ENCODE data around the gene MMP13.
"Not testable (repeated sequence)": the region's sequence is repeated elsewhere in the genome, so short reads cannot be mapped to it uniquely, and the experiment has no call there.

Gene MMP13

GRCh38 chr11:102955624-102956023 lies at the start of gene MMP13:
Gene MMP13, minus strand, starts transcription at chr11:102955732. Its CDS starts 27 bp downstream, at chr11:102955705.
- H3K36me3 ChIP-seq (ENCODE audit: control insufficient read depth in 1 of 2, insufficient read depth in 2 of 2, low read length in 2 of 2), result no peaks in the 10 kb centered on the region
- H3K27ac ChIP-seq (ENCODE audit: low read length), result no peak within 1 kb of the TSS
- no peaks in the 10 kb centered on the region for H3K27me3 ChIP-seq (ENCODE audit: low read depth, low read length)
- no peak within 1 kb of the TSS for H3K4me3 ChIP-seq (ENCODE audit: low read depth in 1 of 2, low read length in 2 of 2)
- no peaks in the 10 kb centered on the region for H3K9me3 ChIP-seq (ENCODE audit: control insufficient read depth in 1 of 2, low read length in 2 of 2)
- H3K4me1 ChIP-seq (ENCODE audit: control insufficient read depth in 1 of 2, insufficient read depth in 2 of 2, low read length in 2 of 2), result no peaks in the 10 kb centered on the region

DNA sequence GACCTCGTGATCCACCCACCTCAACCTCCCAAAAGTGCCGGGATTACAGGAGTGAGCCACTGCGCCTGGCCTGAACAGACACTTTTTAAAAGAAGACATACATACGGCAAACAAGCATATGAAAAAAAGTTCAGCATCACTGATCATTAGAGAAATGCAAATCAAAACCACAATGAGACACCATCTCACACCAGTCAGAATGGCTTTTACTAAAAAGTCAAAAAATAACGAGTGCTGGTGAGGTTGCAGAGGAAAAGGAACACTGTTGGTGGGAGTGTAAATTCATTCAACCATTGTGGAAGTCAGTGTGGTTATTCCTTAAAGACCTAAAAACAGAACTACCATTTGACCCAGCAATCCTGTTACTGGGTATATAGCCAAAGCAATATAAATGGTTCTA lies 48.7 kb upstream of the MMP13 start:
- H3K27ac ChIP-seq (ENCODE audit: low read length); H3K4me1 ChIP-seq (ENCODE audit: control insufficient read depth in 1 of 2, insufficient read depth in 2 of 2, low read length in 2 of 2); H3K4me3 ChIP-seq (ENCODE audit: low read depth in 1 of 2, low read length in 2 of 2); H3K9me3 ChIP-seq (ENCODE audit: control insufficient read depth in 1 of 2, low read length in 2 of 2); H3K36me3 ChIP-seq (ENCODE audit: control insufficient read depth in 1 of 2, insufficient read depth in 2 of 2, low read length in 2 of 2); H3K27me3 ChIP-seq (ENCODE audit: low read depth, low read length): not testable (repeated sequence)

GRCh38 chr11:102994105-102994504 lies 38.6 kb upstream of the MMP13 start:
- H3K27me3 ChIP-seq (ENCODE audit: low read depth, low read length), result no peaks in the 10 kb centered on the region
- no peak overlapping the region for H3K27ac ChIP-seq (ENCODE audit: low read length)
- H3K9me3 ChIP-seq (ENCODE audit: control insufficient read depth in 1 of 2, low read length in 2 of 2), result no peaks in the 10 kb centered on the region
- no peaks in the 10 kb centered on the region for H3K36me3 ChIP-seq (ENCODE audit: control insufficient read depth in 1 of 2, insufficient read depth in 2 of 2, low read length in 2 of 2)
- no peak overlapping the region for H3K4me3 ChIP-seq (ENCODE audit: low read depth in 1 of 2, low read length in 2 of 2)
- H3K4me1 ChIP-seq (ENCODE audit: control insufficient read depth in 1 of 2, insufficient read depth in 2 of 2, low read length in 2 of 2), result no peaks in the 10 kb centered on the region

- Histone ChIP-seq H3K27me3 (ENCODE audit: low read depth, low read length) (no peaks in the 10 kb centered on the region), H3K4me3 (ENCODE audit: low read depth in 1 of 2, low read length in 2 of 2) (no peak overlapping the region), H3K27ac (ENCODE audit: low read length) (no peak overlapping the region), H3K4me1 (ENCODE audit: control insufficient read depth in 1 of 2, insufficient read depth in 2 of 2, low read length in 2 of 2) (no peaks in the 10 kb centered on the region), H3K36me3 (ENCODE audit: control insufficient read depth in 1 of 2, insufficient read depth in 2 of 2, low read length in 2 of 2) (no peaks in the 10 kb centered on the region), H3K9me3 (ENCODE audit: control insufficient read depth in 1 of 2, low read length in 2 of 2) (no peaks in the 10 kb centered on the region)
Observed at GRCh38 chr11:102991776-102992175, 36.2 kb upstream of the MMP13 start.

DNA sequence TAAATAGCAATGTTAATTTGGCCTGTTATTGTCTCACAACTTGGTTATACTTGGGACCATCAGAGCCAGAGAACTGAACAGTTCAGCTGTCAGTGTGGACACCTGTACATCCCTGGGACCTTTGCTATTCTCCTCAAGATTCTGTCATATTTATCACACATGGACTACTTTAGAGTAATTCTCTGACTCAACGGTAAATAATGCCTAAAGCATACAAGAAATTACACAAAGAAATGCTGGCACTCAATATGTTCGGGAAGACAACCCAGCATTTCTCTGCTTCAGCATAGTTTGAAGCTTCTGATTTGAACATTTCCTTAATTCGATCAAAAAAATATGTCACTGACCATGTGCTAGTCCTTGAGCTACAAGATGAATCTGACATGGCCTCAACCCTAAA lies 34.6 kb upstream of the MMP13 start:
- Histone ChIP-seq H3K4me1 (ENCODE audit: control insufficient read depth in 1 of 2, insufficient read depth in 2 of 2, low read length in 2 of 2) (no peaks in the 10 kb centered on the region), H3K9me3 (ENCODE audit: control insufficient read depth in 1 of 2, low read length in 2 of 2) (no peaks in the 10 kb centered on the region), H3K36me3 (ENCODE audit: control insufficient read depth in 1 of 2, insufficient read depth in 2 of 2, low read length in 2 of 2) (no peaks in the 10 kb centered on the region), H3K27ac (ENCODE audit: low read length) (no peak overlapping the region), H3K27me3 (ENCODE audit: low read depth, low read length) (no peaks in the 10 kb centered on the region), H3K4me3 (ENCODE audit: low read depth in 1 of 2, low read length in 2 of 2) (no peak overlapping the region)

GRCh38 chr11:102989379-102990047 lies 34.0 kb upstream of the MMP13 start:
- H3K9me3 ChIP-seq (ENCODE audit: control insufficient read depth in 1 of 2, low read length in 2 of 2), result no peaks in the 10 kb centered on the region
- no peaks in the 10 kb centered on the region for H3K27me3 ChIP-seq (ENCODE audit: low read depth, low read length)
- H3K27ac ChIP-seq (ENCODE audit: low read length), result no peak overlapping the region
- H3K4me3 ChIP-seq (ENCODE audit: low read depth in 1 of 2, low read length in 2 of 2), result no peak overlapping the region
- no peaks in the 10 kb centered on the region for H3K36me3 ChIP-seq (ENCODE audit: control insufficient read depth in 1 of 2, insufficient read depth in 2 of 2, low read length in 2 of 2)
- H3K4me1 ChIP-seq (ENCODE audit: control insufficient read depth in 1 of 2, insufficient read depth in 2 of 2, low read length in 2 of 2), result no peaks in the 10 kb centered on the region

DNA sequence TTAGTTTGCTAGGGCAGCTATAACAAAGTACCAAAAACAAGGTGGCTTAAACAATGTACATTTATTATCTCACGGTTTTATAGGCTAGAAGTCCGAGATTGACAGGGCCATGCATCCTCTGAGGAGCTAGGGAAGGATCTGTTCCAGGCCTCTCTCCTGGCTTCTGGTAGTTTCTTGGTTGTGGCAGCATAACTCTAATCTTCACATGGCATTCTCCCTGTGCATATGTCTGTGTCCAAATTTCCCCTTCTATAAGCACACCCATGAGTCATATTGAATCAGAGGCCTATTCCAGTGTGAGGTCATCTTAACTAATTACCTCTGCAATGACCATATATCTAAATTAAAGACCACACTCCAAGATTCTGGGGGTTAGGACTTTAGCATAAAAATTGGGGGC lies 31.3 kb upstream of the MMP13 start:
- H3K9me3 ChIP-seq (ENCODE audit: control insufficient read depth in 1 of 2, low read length in 2 of 2), result no peaks in the 10 kb centered on the region
- no peaks in the 10 kb centered on the region for H3K4me1 ChIP-seq (ENCODE audit: control insufficient read depth in 1 of 2, insufficient read depth in 2 of 2, low read length in 2 of 2)
- no peak overlapping the region for H3K27ac ChIP-seq (ENCODE audit: low read length)
- no peaks in the 10 kb centered on the region for H3K36me3 ChIP-seq (ENCODE audit: control insufficient read depth in 1 of 2, insufficient read depth in 2 of 2, low read length in 2 of 2)
- H3K27me3 ChIP-seq (ENCODE audit: low read depth, low read length), result no peaks in the 10 kb centered on the region
- no peak overlapping the region for H3K4me3 ChIP-seq (ENCODE audit: low read depth in 1 of 2, low read length in 2 of 2)

DNA sequence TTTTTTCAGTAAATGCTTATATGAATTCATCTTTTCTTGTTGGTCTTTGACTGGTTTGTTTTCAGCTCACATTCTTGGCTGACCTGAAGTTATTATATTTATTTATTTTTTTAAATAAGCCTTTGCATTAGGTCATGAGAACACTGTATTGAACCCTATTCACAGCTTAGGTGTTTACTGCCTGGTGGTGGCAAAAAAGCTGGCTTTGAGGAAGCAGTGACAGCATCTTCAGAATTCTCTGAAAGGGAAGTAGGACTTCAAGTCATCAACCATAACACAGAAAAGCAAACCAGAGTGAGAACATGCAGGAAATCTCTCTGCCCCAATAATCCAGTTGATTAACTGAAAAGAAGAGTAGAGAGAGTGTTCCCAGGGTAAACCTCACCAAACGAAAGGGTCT lies 30.3 kb upstream of the MMP13 start:
- no peaks in the 10 kb centered on the region for H3K9me3 ChIP-seq (ENCODE audit: control insufficient read depth in 1 of 2, low read length in 2 of 2)
- no peak overlapping the region for H3K27ac ChIP-seq (ENCODE audit: low read length)
- no peak overlapping the region for H3K4me3 ChIP-seq (ENCODE audit: low read depth in 1 of 2, low read length in 2 of 2)
- no peaks in the 10 kb centered on the region for H3K27me3 ChIP-seq (ENCODE audit: low read depth, low read length)
- no peaks in the 10 kb centered on the region for H3K36me3 ChIP-seq (ENCODE audit: control insufficient read depth in 1 of 2, insufficient read depth in 2 of 2, low read length in 2 of 2)
- H3K4me1 ChIP-seq (ENCODE audit: control insufficient read depth in 1 of 2, insufficient read depth in 2 of 2, low read length in 2 of 2), result no peaks in the 10 kb centered on the region

GRCh38 chr11:102983486-102983885 lies 28.0 kb upstream of the MMP13 start:
- Histone ChIP-seq H3K36me3 (ENCODE audit: control insufficient read depth in 1 of 2, insufficient read depth in 2 of 2, low read length in 2 of 2) (no peaks in the 10 kb centered on the region), H3K27ac (ENCODE audit: low read length) (no peak overlapping the region), H3K4me3 (ENCODE audit: low read depth in 1 of 2, low read length in 2 of 2) (no peak overlapping the region), H3K4me1 (ENCODE audit: control insufficient read depth in 1 of 2, insufficient read depth in 2 of 2, low read length in 2 of 2) (no peaks in the 10 kb centered on the region), H3K27me3 (ENCODE audit: low read depth, low read length) (no peaks in the 10 kb centered on the region), H3K9me3 (ENCODE audit: control insufficient read depth in 1 of 2, low read length in 2 of 2) (no peaks in the 10 kb centered on the region)

GRCh38 chr11:102981324-102981910 lies 25.9 kb upstream of the MMP13 start:
- Histone ChIP-seq H3K4me3 (ENCODE audit: low read depth in 1 of 2, low read length in 2 of 2) (no peak overlapping the region), H3K27me3 (ENCODE audit: low read depth, low read length) (no peaks in the 10 kb centered on the region), H3K36me3 (ENCODE audit: control insufficient read depth in 1 of 2, insufficient read depth in 2 of 2, low read length in 2 of 2) (no peaks in the 10 kb centered on the region), H3K9me3 (ENCODE audit: control insufficient read depth in 1 of 2, low read length in 2 of 2) (no peaks in the 10 kb centered on the region), H3K4me1 (ENCODE audit: control insufficient read depth in 1 of 2, insufficient read depth in 2 of 2, low read length in 2 of 2) (no peaks in the 10 kb centered on the region), H3K27ac (ENCODE audit: low read length) (no peak overlapping the region)

DNA sequence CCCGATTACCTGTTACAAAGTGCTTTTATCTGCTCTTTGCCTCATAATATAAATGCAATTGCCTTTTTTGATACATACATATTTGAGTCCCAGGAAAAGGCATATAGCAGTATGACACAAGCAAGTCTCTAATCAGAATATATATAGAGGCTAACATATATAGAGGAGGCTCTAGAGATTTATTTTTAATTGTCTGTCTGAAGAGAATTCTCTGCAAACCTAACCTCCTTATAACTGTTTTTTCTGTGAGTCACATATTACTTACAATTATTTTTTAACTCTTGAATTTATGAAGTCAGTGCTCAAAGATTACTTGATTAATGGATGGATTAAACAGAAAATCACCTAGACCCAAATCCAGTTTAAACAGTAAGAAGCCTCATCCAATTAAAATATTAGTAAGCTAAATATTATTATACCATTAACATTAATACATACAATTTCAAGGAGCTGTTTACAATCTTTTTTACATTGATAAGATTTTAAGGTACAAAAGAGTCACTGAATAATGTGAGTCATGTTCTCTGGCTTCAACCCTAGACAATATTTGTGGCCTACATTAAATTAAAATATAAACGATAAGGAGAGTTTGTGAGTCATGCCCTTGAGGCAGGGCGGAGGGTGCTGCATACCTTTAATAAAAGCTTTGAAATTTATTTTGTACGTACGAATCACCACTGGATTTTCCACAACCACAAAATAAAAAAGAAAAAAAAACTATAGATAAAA lies 19.2 kb upstream of the MMP13 start:
- H3K27me3 ChIP-seq (ENCODE audit: low read depth, low read length), result no peaks in the 10 kb centered on the region
- H3K9me3 ChIP-seq (ENCODE audit: control insufficient read depth in 1 of 2, low read length in 2 of 2), result no peaks in the 10 kb centered on the region
- H3K4me3 ChIP-seq (ENCODE audit: low read depth in 1 of 2, low read length in 2 of 2), result no peak overlapping the region
- no peak overlapping the region for H3K27ac ChIP-seq (ENCODE audit: low read length)
- H3K4me1 ChIP-seq (ENCODE audit: control insufficient read depth in 1 of 2, insufficient read depth in 2 of 2, low read length in 2 of 2), result peaks cover 0 to 4% of the 10 kb centered on the region in 2 donors
- H3K36me3 ChIP-seq (ENCODE audit: control insufficient read depth in 1 of 2, insufficient read depth in 2 of 2, low read length in 2 of 2), result no peaks in the 10 kb centered on the region
